Smooth muscle cell (in vitro differentiated cells): ENCODE results near the gene CHMP1A. TPM values are rescaled to one million over a fixed set of nuclear protein-coding genes. Genes with fewer than 3 reads are reported as not detected.
A peak's percentile ranks its signal among the peaks of the same experiment; 100 is the strongest.

Source experiments
- DNase-seq: peaks from one replicate; lab custom pipeline; 2025; ENCODE audit not compliant: unreplicated experiment; lab: John Stamatoyannopoulos, UW
- H2AFZ ChIP-seq: fragments of 200-600 bp; sonication (generic); 2 replicates; pipeline ENCODE4 v1.6.0; 2016; ENCODE audit warnings: antibody characterized with exemption, low read depth, mild to moderate bottlenecking
- H3F3A ChIP-seq: fragments of 200-600 bp; sonication (generic); 2 replicates; pipeline ENCODE4 v1.6.0; 2017; ENCODE audit warnings: antibody characterized with exemption, low read depth
- H3K27ac ChIP-seq: fragments of 200-600 bp; sonication (generic); 2 replicates; pipeline ENCODE4 v1.5.1; 2016; ENCODE audit warnings: low read depth, mild to moderate bottlenecking
- H3K27me3 ChIP-seq: fragments of 200-600 bp; sonication (generic); 2 replicates; pipeline ENCODE4 v1.6.1; 2016; ENCODE audit warnings: low read depth, mild to moderate bottlenecking
- H3K36me3 ChIP-seq: fragments of 200-600 bp; sonication (generic); 2 replicates; pipeline ENCODE4 v1.5.1; 2016; ENCODE audit warnings: low read depth
- H3K4me1 ChIP-seq: fragments of 200-600 bp; sonication (generic); 2 replicates; pipeline ENCODE4 v1.5.1; 2016; ENCODE audit warnings: low read depth
- H3K4me2 ChIP-seq: fragments of 200-600 bp; sonication (generic); 2 replicates; pipeline ENCODE4 v1.6.0; 2016; ENCODE audit warnings: mild to moderate bottlenecking
- H3K4me3 ChIP-seq: fragments of 200-600 bp; sonication (generic); 2 replicates; pipeline ENCODE4 v1.5.1; 2016; ENCODE audit warnings: mild to moderate bottlenecking
- H3K79me2 ChIP-seq: fragments of 200-600 bp; sonication (generic); 2 replicates; pipeline ENCODE4 v1.6.0; 2016; ENCODE audit warnings: low read depth, mild to moderate bottlenecking
- H3K9ac ChIP-seq: fragments of 200-600 bp; sonication (generic); 2 replicates; pipeline ENCODE4 v1.6.0; 2016; ENCODE audit warnings: low read depth
- H3K9me3 ChIP-seq: fragments of 200-600 bp; sonication (generic); replicated peaks from 2 replicates; pipeline ENCODE4 v1.5.1; 2016; ENCODE audit warnings: low read depth
- H4K20me1 ChIP-seq: fragments of 200-600 bp; sonication (generic); 2 replicates; pipeline ENCODE4 v1.6.0; 2016; ENCODE audit warnings: low read depth
- CTCF ChIP-seq: fragments of 200-600 bp; sonication (generic); IDR thresholded peaks from 2 replicates; pipeline ENCODE4 v1.5.1; 2017; ENCODE audit warnings: borderline replicate concordance, mild to moderate bottlenecking, antibody characterized with exemption; ENCODE audit not compliant: insufficient read depth, poor library complexity, severe bottlenecking
- WGBS: methylation state at CpG from one replicate; pipeline ENCODE4 v1.1.7; 2016; ENCODE audit warnings: low lambda C conversion rate; 5-methylcytosine and 5-hydroxymethylcytosine counted together
- polyA plus RNA-seq: library from polyadenylated mRNA; unstranded; fragments of >200 nt; fragmentation: Nextera tagmentation; extraction: Ambion mirVana; gene quantifications from 2 replicates; pipeline ENCODE4 v1.2.1, GENCODE V29; 2016
- total RNA-seq: library from RNA; depleted of rRNA; stranded (reverse); fragments of >200 nt; gene quantifications from 2 replicates; pipeline ENCODE4 v1.2.3, GENCODE V29; 2014

Gene CHMP1A
- total and polyA plus RNA-seq, 2 experiments from 2014 or later, result 40.0 to 68.4 TPM

DNA sequence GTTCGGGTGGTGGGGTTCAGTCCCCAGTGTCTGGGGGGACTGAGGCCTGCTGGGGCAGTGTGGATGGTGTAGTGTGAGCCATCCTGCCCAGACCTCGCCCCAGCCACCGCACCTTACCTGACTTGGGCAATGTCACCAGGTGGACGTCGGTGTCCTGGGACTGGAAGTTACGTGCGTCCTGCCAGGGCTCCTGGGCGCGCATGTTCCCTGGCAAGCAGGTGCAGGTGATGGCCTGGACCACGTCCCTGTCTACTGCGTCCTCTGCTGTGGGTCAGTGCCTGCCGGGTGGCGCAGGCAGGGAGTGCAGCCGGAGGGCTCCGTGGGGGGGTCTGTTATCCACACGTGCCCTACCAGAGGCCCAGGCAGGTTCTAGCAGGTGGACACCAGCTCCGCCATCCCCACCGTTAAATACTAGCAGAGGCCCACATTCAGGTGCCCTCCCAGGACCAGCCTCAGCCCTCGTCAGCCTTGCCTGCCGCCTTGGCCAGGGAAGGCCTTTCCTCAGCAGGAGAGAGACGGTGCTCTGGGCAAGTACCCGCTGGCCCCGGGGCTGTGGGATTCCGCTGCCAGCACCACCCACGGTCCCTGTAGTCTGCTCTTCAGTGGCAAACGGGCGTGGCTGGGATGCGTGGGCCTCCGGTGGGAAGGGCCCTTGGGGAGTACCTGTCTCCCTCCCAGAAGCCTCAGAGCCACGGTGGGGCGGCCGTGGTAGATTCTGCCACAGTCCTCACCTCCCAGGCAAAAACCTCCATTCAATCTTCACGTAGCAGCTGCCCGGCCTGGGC is 52.1 kb downstream of the CHMP1A start:
- Histone ChIP-seq H3K4me2 (no peak overlapping the region), H3K79me2 (no peaks in the 10 kb centered on the region), H4K20me1 (no peaks in the 10 kb centered on the region), H3K4me1 (peaks cover 8% of the 10 kb centered on the region), H3K27me3 (no peaks in the 10 kb centered on the region), H2AFZ (no peak overlapping the region), H3F3A (peaks cover 4% of the 10 kb centered on the region), H3K9ac (no peak overlapping the region), H3K27ac (no peak overlapping the region), H3K9me3 (no peaks in the 10 kb centered on the region), H3K4me3 (no peak overlapping the region), H3K36me3 (no peaks in the 10 kb centered on the region)
- no peak for TF ChIP-seq CTCF
- 95% methylated on average over 30 of the region's 34 CpGs for WGBS
- no peak for DNase-seq

DNA sequence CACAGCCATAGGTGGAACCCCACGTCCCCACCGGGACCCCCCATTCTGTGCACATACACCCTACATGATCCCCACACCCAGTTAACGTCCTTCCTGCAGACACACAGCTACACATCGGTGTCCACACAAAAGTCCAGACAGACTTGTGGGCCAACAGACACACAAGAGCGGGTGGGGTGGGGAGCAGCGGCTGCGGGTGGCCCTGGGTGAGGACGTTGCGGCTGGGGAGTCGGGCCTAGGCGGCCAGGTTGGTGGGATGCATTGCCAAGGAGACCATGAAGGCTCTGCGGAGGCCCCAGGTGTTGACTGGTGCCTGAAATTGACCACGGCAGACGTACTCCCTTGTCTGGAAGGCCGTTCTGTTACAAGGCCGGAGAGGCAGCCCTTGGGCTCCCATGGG is 52.7 kb downstream of the CHMP1A start:
- peaks cover 8% of the 10 kb centered on the region for H3K4me1 ChIP-seq
- H3K27me3 ChIP-seq, result no peaks in the 10 kb centered on the region
- WGBS, result 95% methylated on average over 15 of the region's 16 CpGs

GRCh38 chr16:89602952-89603590 is 54.4 kb downstream of the CHMP1A start:
- 70% methylated on average over 5 of the region's 5 CpGs for WGBS
- no peak overlapping the region for H3K9ac ChIP-seq

More for the DNA sequence above, 52.7 kb downstream of the CHMP1A start:
- no peaks in the 10 kb centered on the region for H3K36me3 ChIP-seq
- no peak overlapping the region for H3K4me2 ChIP-seq
- H3K79me2 ChIP-seq, result no peaks in the 10 kb centered on the region
- H3F3A ChIP-seq, result peaks cover 4% of the 10 kb centered on the region
- H3K9me3 ChIP-seq, result no peaks in the 10 kb centered on the region
- no peak overlapping the region for H3K27ac ChIP-seq
- no peak overlapping the region for H3K9ac ChIP-seq
- H4K20me1 ChIP-seq, result no peaks in the 10 kb centered on the region
- no peak overlapping the region for H2AFZ ChIP-seq
- no peak overlapping the region for H3K4me3 ChIP-seq
- DNase-seq, result no peak
- TF ChIP-seq CTCF, result no peak

More at GRCh38 chr16:89602952-89603590, 54.4 kb downstream of the CHMP1A start:
- peaks cover 4% of the 10 kb centered on the region for H3F3A ChIP-seq
- H3K9me3 ChIP-seq, result no peaks in the 10 kb centered on the region
- TF ChIP-seq CTCF, result no peak
- no peak overlapping the region for H2AFZ ChIP-seq
- H3K27me3 ChIP-seq, result no peaks in the 10 kb centered on the region
- no peak for DNase-seq
- no peaks in the 10 kb centered on the region for H4K20me1 ChIP-seq
- H3K27ac ChIP-seq, result peak overlapping the region; percentile 65
- H3K4me1 ChIP-seq, result peaks cover 8% of the 10 kb centered on the region
- no peaks in the 10 kb centered on the region for H3K36me3 ChIP-seq
- peak overlapping the region; percentile 68 for H3K4me2 ChIP-seq
- H3K4me3 ChIP-seq, result no peak overlapping the region
- no peaks in the 10 kb centered on the region for H3K79me2 ChIP-seq
